HG03175 (cell line): ENCODE measurements around the gene FAM114A2.

Experiments
- ATAC-seq: cut with Tn5 transposase; IDR thresholded peaks from one replicate; pipeline ENCODE4 v1.9.1; 2021; ENCODE audit warnings: mild to moderate bottlenecking, moderate library complexity; ENCODE audit not compliant: unreplicated experiment

The FAM114A2 gene

GRCh38 chr5:153987301-153987700 is 51.4 kb downstream of the FAM114A2 start:
- no peak for ATAC-seq

GRCh38 chr5:153985498-153985897 is 53.2 kb downstream of the FAM114A2 start:
- no peak for ATAC-seq

GRCh38 chr5:153983885-153984284 is 54.8 kb downstream of the FAM114A2 start:
- no peak for ATAC-seq

- ATAC-seq: no peak
Measured at GRCh38 chr5:153981905-153982605, 56.7 kb downstream of the FAM114A2 start.

- ATAC-seq: no peak
Measured at GRCh38 chr5:153979028-153979783, 59.5 kb downstream of the FAM114A2 start.

GRCh38 chr5:153974813-153975163 is 63.9 kb downstream of the FAM114A2 start:
- no peak for ATAC-seq

- ATAC-seq: peak; percentile 70
Measured at GRCh38 chr5:153974131-153974812, 64.4 kb downstream of the FAM114A2 start.

GRCh38 chr5:153972240-153972639 is 66.5 kb downstream of the FAM114A2 start:
- no peak for ATAC-seq

GRCh38 chr5:153970496-153970895 is 68.2 kb downstream of the FAM114A2 start:
- ATAC-seq: no peak

GRCh38 chr5:153969563-153969895 is 69.2 kb downstream of the FAM114A2 start:
- ATAC-seq: peak; percentile 43

- peak; percentile 47 for ATAC-seq
Measured at GRCh38 chr5:153968761-153969562, 69.7 kb downstream of the FAM114A2 start.

GRCh38 chr5:153964880-153965645 is 73.6 kb downstream of the FAM114A2 start:
- ATAC-seq: peak; percentile 63

GRCh38 chr5:153964191-153964879 is 74.4 kb downstream of the FAM114A2 start:
- ATAC-seq: no peak

- no peak for ATAC-seq
Measured at GRCh38 chr5:153960269-153961215, 78.2 kb downstream of the FAM114A2 start.

- ATAC-seq: no peak
Measured at GRCh38 chr5:153959134-153959957, 79.4 kb downstream of the FAM114A2 start.

- no peak for ATAC-seq
Measured at GRCh38 chr5:153957205-153957604, 81.5 kb downstream of the FAM114A2 start.

- no peak for ATAC-seq
Measured at GRCh38 chr5:153953411-153953810, 85.3 kb downstream of the FAM114A2 start.

- no peak for ATAC-seq
Measured at GRCh38 chr5:153952893-153953292, 85.8 kb downstream of the FAM114A2 start.
